GM12801 (cell line): ENCODE results near the gene ASB6.

Experiments
- CTCF ChIP-seq: IDR thresholded peaks from one replicate; pipeline ENCODE4 v1.5.1; 2011; ENCODE audit warnings: control low read depth; ENCODE audit not compliant: insufficient read length; ENCODE audit errors: extremely low read depth

ASB6 gene

GRCh38 chr9:129655696-129656095, 13.7 kb upstream of the ASB6 start:
- TF ChIP-seq CTCF = no peak

- no peak for TF ChIP-seq CTCF
These were observed 13.2 kb upstream of the ASB6 start for GRCh38 chr9:129655154-129655553.

GRCh38 chr9:129654554-129655040, 12.6 kb upstream of the ASB6 start:
- TF ChIP-seq CTCF = no peak

GRCh38 chr9:129653823-129654553, 12.0 kb upstream of the ASB6 start:
- no peak for TF ChIP-seq CTCF

GRCh38 chr9:129650680-129651235, 8.8 kb upstream of the ASB6 start:
- TF ChIP-seq CTCF = no peak

- no peak for TF ChIP-seq CTCF
These were observed 8.1 kb upstream of the ASB6 start for GRCh38 chr9:129649726-129650679.

- no peak for TF ChIP-seq CTCF
These were observed 6.8 kb upstream of the ASB6 start for GRCh38 chr9:129648764-129649115.
